ENCODE results near the gene RELCH. TPM values are rescaled to one million over a fixed set of nuclear protein-coding genes. Genes with fewer than 3 reads are reported as not detected.

RELCH gene
- total and polyA plus RNA-seq, 10 of the 15 experiments (the other 5 are each of a cell fraction or from before 2014, with no cell fraction given) = 3.1 to 23.6 (median 14.5) TPM

GRCh38 chr18:62186774-62187542 lies at the start of gene RELCH, which contains the start of gene PIGN (continued):
- no peak for TF ChIP-seq ZBTB4 (CRISPR knock-in tag; IDR thresholded peaks at IDR 0.05)
- TF ChIP-seq NKRF (conservative IDR thresholded peaks at IDR 0.05) = peak; percentile 90
- TF ChIP-seq ZNF274 (IDR thresholded peaks at IDR 0.05; ENCODE audit: insufficient read depth, insufficient read length) = no peak
- no peak for TF ChIP-seq ASH2L (IDR thresholded peaks at IDR 0.05; ENCODE audit: borderline replicate concordance, low read depth)
- TF ChIP-seq POLR2A (IDR thresholded peaks at IDR 0.05; ENCODE audit: low read depth, low read length) = peak; percentile 98
- TF ChIP-seq FOXK2 (IDR thresholded peaks at IDR 0.05) = no peak
- no peak for TF ChIP-seq HCFC1 (IDR thresholded peaks at IDR 0.05; ENCODE audit: low read length)
- TF ChIP-seq SMAD5 (IDR thresholded peaks at IDR 0.05; ENCODE audit: low read depth) = peak; percentile 2
- peak; percentile 85 for TF ChIP-seq PML (IDR thresholded peaks at IDR 0.05; ENCODE audit: low read length)
- peak; percentile 47 for TF ChIP-seq GATAD2B (conservative IDR thresholded peaks at IDR 0.05; ENCODE audit: low read depth)
- no peak; the same call in 1 of the 2 replicates for TF ChIP-seq TBL1XR1 (IDR thresholded peaks at IDR 0.05; ENCODE audit: low read depth, low read length)
- TF ChIP-seq BCL3 (IDR thresholded peaks at IDR 0.05; ENCODE audit: borderline replicate concordance, insufficient read depth, low read depth, low read length, poor library complexity, severe bottlenecking) = no peak
- TF ChIP-seq EED (IDR thresholded peaks at IDR 0.05; ENCODE audit: low read depth) = 0 out of 2 replicates have a peak, but pooled peaks have one; percentile 1
- no peak for TF ChIP-seq NFIC (IDR thresholded peaks at IDR 0.05; ENCODE audit: low read depth, low read length)
- no peak for TF ChIP-seq IKZF2 (IDR thresholded peaks at IDR 0.05)
- no peak for TF ChIP-seq MTA3 (IDR thresholded peaks at IDR 0.05; ENCODE audit: borderline replicate concordance, low read length)
- TF ChIP-seq NR2F1 (conservative IDR thresholded peaks at IDR 0.05) = no peak
- TF ChIP-seq RUNX3 (IDR thresholded peaks at IDR 0.05; ENCODE audit: low read length) = no peak; the same call in 1 of the 2 replicates
- peak; percentile 82 for TF ChIP-seq IRF5 (IDR thresholded peaks at IDR 0.05; ENCODE audit: borderline replicate concordance)
- peak; percentile 94 for TF ChIP-seq NFYB (IDR thresholded peaks at IDR 0.05; ENCODE audit: insufficient read depth, low read depth, low read length)
- TF ChIP-seq RAD21 (IDR thresholded peaks at IDR 0.05; ENCODE audit: insufficient read depth, low read depth, low read length) = no peak
- TF ChIP-seq HDGF (IDR thresholded peaks at IDR 0.05) = no peak
- TF ChIP-seq BRCA1 (IDR thresholded peaks at IDR 0.05; ENCODE audit: low read depth, low read length) = peak; percentile 88
- no peak; the same call in 1 of the 2 replicates for TF ChIP-seq RFX5 (IDR thresholded peaks at IDR 0.05; ENCODE audit: low read depth, low read length)
- peak; percentile 69; the same call in 1 of the 2 replicates for TF ChIP-seq TAF1 (IDR thresholded peaks at IDR 0.05; ENCODE audit: borderline replicate concordance, low read depth, low read length)
